Measurements from ENCODE around the gene RALGPS2.

DNA sequence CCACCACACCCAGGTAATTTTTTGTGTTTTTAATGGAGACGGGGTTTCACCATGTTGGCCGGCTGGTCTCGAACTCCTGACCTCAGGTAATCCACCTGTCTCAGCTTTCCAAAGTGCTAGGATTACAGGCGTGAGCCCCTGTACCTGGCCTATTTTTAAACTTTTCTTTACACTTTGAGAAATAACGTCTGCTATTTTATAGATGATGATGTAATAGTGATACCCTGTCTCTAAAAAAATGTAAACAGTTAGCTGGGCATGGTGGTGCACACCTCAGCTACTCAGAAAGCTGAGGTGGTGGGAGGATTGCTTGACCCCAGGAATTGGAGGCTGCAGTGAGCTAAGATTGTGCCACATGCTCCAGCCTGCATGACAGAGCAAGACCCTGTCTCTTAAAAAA, 47.9 kb downstream of the RALGPS2 start:
- TF ChIP-seq, protein P1, sequence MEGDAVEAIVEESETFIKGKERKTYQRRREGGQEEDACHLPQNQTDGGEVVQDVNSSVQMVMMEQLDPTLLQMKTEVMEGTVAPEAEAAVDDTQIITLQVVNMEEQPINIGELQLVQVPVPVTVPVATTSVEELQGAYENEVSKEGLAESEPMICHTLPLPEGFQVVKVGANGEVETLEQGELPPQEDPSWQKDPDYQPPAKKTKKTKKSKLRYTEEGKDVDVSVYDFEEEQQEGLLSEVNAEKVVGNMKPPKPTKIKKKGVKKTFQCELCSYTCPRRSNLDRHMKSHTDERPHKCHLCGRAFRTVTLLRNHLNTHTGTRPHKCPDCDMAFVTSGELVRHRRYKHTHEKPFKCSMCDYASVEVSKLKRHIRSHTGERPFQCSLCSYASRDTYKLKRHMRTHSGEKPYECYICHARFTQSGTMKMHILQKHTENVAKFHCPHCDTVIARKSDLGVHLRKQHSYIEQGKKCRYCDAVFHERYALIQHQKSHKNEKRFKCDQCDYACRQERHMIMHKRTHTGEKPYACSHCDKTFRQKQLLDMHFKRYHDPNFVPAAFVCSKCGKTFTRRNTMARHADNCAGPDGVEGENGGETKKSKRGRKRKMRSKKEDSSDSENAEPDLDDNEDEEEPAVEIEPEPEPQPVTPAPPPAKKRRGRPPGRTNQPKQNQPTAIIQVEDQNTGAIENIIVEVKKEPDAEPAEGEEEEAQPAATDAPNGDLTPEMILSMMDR (IDR thresholded peaks at IDR 0.05 in 8 of 11, conservative IDR thresholded peaks at IDR 0.05 in 3 of 11), result no peak
- TF ChIP-seq POLR2A (IDR thresholded peaks at IDR 0.05) (no peak), POLR2AphosphoS5 (IDR thresholded peaks at IDR 0.05) (no peak)

Measured in spleen (tissue), 7 donors.